Caco-2 (cell line): ENCODE results near the gene PKIB. TPM values are rescaled to one million over a fixed set of nuclear protein-coding genes. Genes with fewer than 3 reads are reported as not detected.

ENCODE experiments used
- BruUV-seq: library from RNA; stranded (reverse); fragments of 400-500 nt; replicated peaks from 2 replicates; lab custom pipeline; 2021; lab: Mats Ljungman, UMichigan
- CTCF ChIA-PET: fragments of 300-600 bp; sonication (Branson Sonifier 250); formaldehyde crosslinking; loops from one replicate; lab custom pipeline; 2022; ENCODE audit warnings: antibody characterized with exemption; lab: Charles Lee
- POLR2A ChIA-PET: fragments of 300-600 bp; sonication (Branson Sonifier 250); formaldehyde crosslinking; loops from one replicate; lab custom pipeline; 2022; ENCODE audit warnings: antibody characterized with exemption; lab: Charles Lee
- DNase-seq, 2 experiments: peaks; one replicate each; pipeline versions ENCODE4 v3.0.0 to v3.0.0-alpha.2; 2020 to 2022
- H3K27me3 ChIP-seq: replicated peaks from 2 replicates; pipeline ENCODE4 v1.6.0; 2011; ENCODE audit warnings: low read length; ENCODE audit not compliant: control insufficient read depth, insufficient read depth
- H3K36me3 ChIP-seq: 2 replicates; pipeline ENCODE4 v1.5.1; 2011; ENCODE audit warnings: low read length; ENCODE audit not compliant: control insufficient read depth, insufficient read depth
- H3K4me1 ChIP-seq: fragments of 250-450 bp; sonication (Bioruptor Pico); 2 replicates; pipeline ENCODE4 v1.5.1; 2020; ENCODE audit warnings: mild to moderate bottlenecking
- H3K4me3 ChIP-seq: 2 replicates; pipeline ENCODE4 v1.5.1; 2011; ENCODE audit warnings: low read depth, mild to moderate bottlenecking, control low read depth, low read length
- H3K9me3 ChIP-seq: fragments of 250-450 bp; sonication (Bioruptor Pico); 2 replicates; pipeline ENCODE4 v1.5.1; 2020; ENCODE audit warnings: mild to moderate bottlenecking, moderate library complexity
- H3K27ac Mint-ChIP-seq: one replicate; pipeline ENCODE4 v1.8.0; 2022; ENCODE audit warnings: mixed read lengths; ENCODE audit not compliant: unreplicated experiment
- H3K27me3 Mint-ChIP-seq: one replicate; pipeline ENCODE4 v1.8.0; 2022; ENCODE audit warnings: mixed read lengths; ENCODE audit not compliant: insufficient read depth, unreplicated experiment
- H3K36me3 Mint-ChIP-seq: one replicate; pipeline ENCODE4 v1.8.0; 2022; ENCODE audit warnings: mild to moderate bottlenecking, mixed read lengths; ENCODE audit not compliant: insufficient read depth, unreplicated experiment
- H3K4me1 Mint-ChIP-seq: one replicate; pipeline ENCODE4 v1.8.0; 2022; ENCODE audit warnings: low read depth, mixed read lengths; ENCODE audit not compliant: unreplicated experiment
- H3K4me3 Mint-ChIP-seq: one replicate; pipeline ENCODE4 v1.8.0; 2022; ENCODE audit warnings: mild to moderate bottlenecking, moderate library complexity, mixed read lengths; ENCODE audit not compliant: unreplicated experiment
- H3K9me3 Mint-ChIP-seq: one replicate; pipeline ENCODE4 v1.8.0; 2022; ENCODE audit warnings: mixed read lengths; ENCODE audit not compliant: unreplicated experiment
- intact Hi-C: fragments of 100-400 bp; cut with micrococcal nuclease; formaldehyde crosslinking; loops from one replicate; pipeline ENCODE4 v1.10.0; 2022; ENCODE audit not compliant: unreplicated experiment
- total RNA-seq: library from RNA; stranded (reverse); gene quantifications from 2 replicates; pipeline ENCODE4 v1.2.3, GENCODE V29; 2022
- TF ChIP-seq, protein P1 (sequence below), 2 experiments: fragments of 200-600 bp in 1 of 2; IDR thresholded peaks; 1 replicate in 1 of 2; 2 replicates in 1 of 2; pipeline versions ENCODE4 v1.5.1 to v1.8.0; 2011 to 2022; ENCODE audit warnings: antibody characterized with exemption in 1 of 2, control low read depth in 1 of 2, inconsistent platforms in 1 of 2, low read depth in 1 of 2, low read length in 1 of 2, mild to moderate bottlenecking in 1 of 2, moderate library complexity in 1 of 2; ENCODE audit not compliant: insufficient read depth in 1 of 2, severe bottlenecking in 1 of 2, unreplicated experiment in 1 of 2

The PKIB gene
- total RNA-seq, 1 experiment from 2014 or later = 18.6 TPM

DNA sequence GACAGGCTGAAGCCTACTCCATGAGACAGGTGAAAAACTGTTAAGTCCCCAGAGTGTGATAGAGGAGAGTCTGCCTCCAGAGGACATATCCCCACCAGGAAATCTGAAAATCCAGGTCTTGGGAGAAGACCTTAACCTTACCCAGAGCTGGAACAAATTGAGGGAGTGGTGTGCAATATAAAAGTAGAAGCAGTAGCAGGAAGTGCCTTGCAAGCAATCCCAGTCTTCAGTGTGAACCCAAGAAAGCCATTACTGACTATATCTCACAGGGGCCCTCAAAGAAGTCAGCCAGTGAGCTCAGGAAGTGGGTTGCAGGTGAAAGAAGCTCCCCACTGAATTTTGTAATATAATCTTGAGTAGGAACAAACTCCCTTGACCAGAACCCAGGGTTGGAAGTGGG is 41.9 kb upstream of the PKIB start:
- Histone ChIP-seq H3K9me3 (no peaks in the 10 kb centered on the region), H3K27me3 (no peaks in the 10 kb centered on the region), H3K4me1 (no peaks in the 10 kb centered on the region), H3K36me3 (no peaks in the 10 kb centered on the region), H3K4me3 (no peak overlapping the region)
- no peak overlapping the region for H3K27ac Mint-ChIP-seq
- CTCF ChIA-PET = no interaction called here
- H3K4me1 Mint-ChIP-seq = no peaks in the 10 kb centered on the region
- H3K36me3 Mint-ChIP-seq = no peaks in the 10 kb centered on the region
- DNase-seq = no peak
- TF ChIP-seq, protein P1, sequence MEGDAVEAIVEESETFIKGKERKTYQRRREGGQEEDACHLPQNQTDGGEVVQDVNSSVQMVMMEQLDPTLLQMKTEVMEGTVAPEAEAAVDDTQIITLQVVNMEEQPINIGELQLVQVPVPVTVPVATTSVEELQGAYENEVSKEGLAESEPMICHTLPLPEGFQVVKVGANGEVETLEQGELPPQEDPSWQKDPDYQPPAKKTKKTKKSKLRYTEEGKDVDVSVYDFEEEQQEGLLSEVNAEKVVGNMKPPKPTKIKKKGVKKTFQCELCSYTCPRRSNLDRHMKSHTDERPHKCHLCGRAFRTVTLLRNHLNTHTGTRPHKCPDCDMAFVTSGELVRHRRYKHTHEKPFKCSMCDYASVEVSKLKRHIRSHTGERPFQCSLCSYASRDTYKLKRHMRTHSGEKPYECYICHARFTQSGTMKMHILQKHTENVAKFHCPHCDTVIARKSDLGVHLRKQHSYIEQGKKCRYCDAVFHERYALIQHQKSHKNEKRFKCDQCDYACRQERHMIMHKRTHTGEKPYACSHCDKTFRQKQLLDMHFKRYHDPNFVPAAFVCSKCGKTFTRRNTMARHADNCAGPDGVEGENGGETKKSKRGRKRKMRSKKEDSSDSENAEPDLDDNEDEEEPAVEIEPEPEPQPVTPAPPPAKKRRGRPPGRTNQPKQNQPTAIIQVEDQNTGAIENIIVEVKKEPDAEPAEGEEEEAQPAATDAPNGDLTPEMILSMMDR (IDR thresholded peaks at IDR 0.05; ENCODE audit: insufficient read depth in 1 of 2, low read depth in 1 of 2, low read length in 1 of 2, severe bottlenecking in 1 of 2, unreplicated experiment in 1 of 2) = no peak
- intact Hi-C loops = no loop called here
- no peak overlapping the region for H3K4me3 Mint-ChIP-seq
- peaks cover 2% of the 10 kb centered on the region for H3K27me3 Mint-ChIP-seq
- POLR2A ChIA-PET = no interaction called here
- BruUV-seq = no TSS peak
- H3K9me3 Mint-ChIP-seq = no peaks in the 10 kb centered on the region

DNA sequence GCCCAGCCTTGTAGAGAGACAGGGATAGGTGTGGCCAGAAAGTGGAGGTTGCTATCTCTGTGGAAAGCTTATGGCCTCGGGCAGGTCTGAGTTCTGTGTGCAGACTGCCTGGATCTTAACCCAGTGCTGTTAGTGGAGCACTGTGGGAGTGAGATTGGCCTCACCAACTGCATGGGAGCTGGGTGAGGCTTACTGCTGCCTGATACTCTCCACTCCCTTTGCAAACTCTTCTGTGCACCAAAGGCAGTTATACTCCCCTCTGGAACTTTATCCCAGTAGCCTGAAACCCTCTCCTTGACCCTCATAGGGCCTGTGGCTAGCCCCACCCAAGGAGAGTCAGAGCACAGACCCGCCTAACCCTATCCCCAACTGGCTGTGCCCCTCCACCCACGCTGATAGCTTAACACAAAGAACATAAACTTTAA is 41.4 kb upstream of the PKIB start:
- no peaks in the 10 kb centered on the region for H3K4me1 Mint-ChIP-seq
- no peaks in the 10 kb centered on the region for H3K9me3 Mint-ChIP-seq
- H3K27ac Mint-ChIP-seq = no peak overlapping the region
- CTCF ChIA-PET = no interaction called here
- no peaks in the 10 kb centered on the region for H3K9me3 ChIP-seq
- no peak for DNase-seq
- H3K4me3 Mint-ChIP-seq = no peak overlapping the region
- H3K4me1 ChIP-seq = no peaks in the 10 kb centered on the region
- H3K27me3 Mint-ChIP-seq = peaks cover 2% of the 10 kb centered on the region
- no peak overlapping the region for H3K4me3 ChIP-seq
- intact Hi-C loops = no loop called here
- H3K36me3 Mint-ChIP-seq = no peaks in the 10 kb centered on the region
- POLR2A ChIA-PET = no interaction called here
- H3K27me3 ChIP-seq = no peaks in the 10 kb centered on the region
- H3K36me3 ChIP-seq = no peaks in the 10 kb centered on the region
- no TSS peak for BruUV-seq
- TF ChIP-seq, protein P1 (IDR thresholded peaks at IDR 0.05; ENCODE audit: insufficient read depth in 1 of 2, low read depth in 1 of 2, low read length in 1 of 2, severe bottlenecking in 1 of 2, unreplicated experiment in 1 of 2) = no peak

DNA sequence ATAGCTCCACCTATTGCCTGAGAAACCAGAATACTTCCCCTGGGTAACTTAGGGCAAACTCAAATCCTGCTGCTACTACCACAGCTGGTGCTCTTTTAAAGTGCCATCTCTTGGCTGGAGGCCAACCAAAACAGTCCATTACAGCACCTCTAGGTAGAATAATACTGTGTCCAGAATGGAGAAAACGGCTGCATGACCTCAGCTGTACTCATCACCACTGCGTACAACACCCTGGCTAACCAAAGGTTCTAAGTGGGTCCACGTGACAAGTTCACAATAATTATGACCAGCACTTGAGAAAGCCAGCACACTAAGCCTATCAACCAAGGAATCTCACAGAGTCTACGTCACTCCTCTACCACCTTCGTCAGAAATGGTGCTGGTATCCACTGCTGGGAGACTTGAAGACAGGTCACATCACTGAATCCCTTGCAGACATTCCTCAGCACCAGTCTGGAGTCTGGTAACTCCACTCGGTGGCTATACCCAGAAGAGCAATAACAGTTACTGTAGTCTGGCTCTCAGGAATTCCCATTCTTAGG is 40.9 kb upstream of the PKIB start:
- H3K4me1 Mint-ChIP-seq = no peaks in the 10 kb centered on the region
- TF ChIP-seq, protein P1 (IDR thresholded peaks at IDR 0.05; ENCODE audit: insufficient read depth in 1 of 2, low read depth in 1 of 2, low read length in 1 of 2, severe bottlenecking in 1 of 2, unreplicated experiment in 1 of 2) = no peak
- ChIA-PET CTCF (interaction anchor here (0.6 to 0.7 kb wide), 2 partner anchors 96 to 174 kb away, joined by 3 read pairs; no protein-coding TSS in a partner anchor), POLR2A (no interaction called here)
- H3K27ac Mint-ChIP-seq = no peak overlapping the region
- H3K36me3 Mint-ChIP-seq = no peaks in the 10 kb centered on the region
- no peaks in the 10 kb centered on the region for H3K9me3 Mint-ChIP-seq
- no peak overlapping the region for H3K4me3 Mint-ChIP-seq
- Histone ChIP-seq H3K36me3 (no peaks in the 10 kb centered on the region), H3K9me3 (no peaks in the 10 kb centered on the region), H3K4me3 (no peak overlapping the region), H3K27me3 (no peaks in the 10 kb centered on the region), H3K4me1 (no peaks in the 10 kb centered on the region)
- DNase-seq = no peak
- intact Hi-C loops = no loop called here
- BruUV-seq = no TSS peak
- H3K27me3 Mint-ChIP-seq = peaks cover 2% of the 10 kb centered on the region
